Measurements from ENCODE around the gene DUSP18. TPM values are rescaled to one million over a fixed set of nuclear protein-coding genes. Genes with fewer than 3 reads are reported as not detected.

The DUSP18 gene
- total and polyA plus RNA-seq, 2 experiments from 2014 or later: 6.8 to 11.0 TPM

DNA sequence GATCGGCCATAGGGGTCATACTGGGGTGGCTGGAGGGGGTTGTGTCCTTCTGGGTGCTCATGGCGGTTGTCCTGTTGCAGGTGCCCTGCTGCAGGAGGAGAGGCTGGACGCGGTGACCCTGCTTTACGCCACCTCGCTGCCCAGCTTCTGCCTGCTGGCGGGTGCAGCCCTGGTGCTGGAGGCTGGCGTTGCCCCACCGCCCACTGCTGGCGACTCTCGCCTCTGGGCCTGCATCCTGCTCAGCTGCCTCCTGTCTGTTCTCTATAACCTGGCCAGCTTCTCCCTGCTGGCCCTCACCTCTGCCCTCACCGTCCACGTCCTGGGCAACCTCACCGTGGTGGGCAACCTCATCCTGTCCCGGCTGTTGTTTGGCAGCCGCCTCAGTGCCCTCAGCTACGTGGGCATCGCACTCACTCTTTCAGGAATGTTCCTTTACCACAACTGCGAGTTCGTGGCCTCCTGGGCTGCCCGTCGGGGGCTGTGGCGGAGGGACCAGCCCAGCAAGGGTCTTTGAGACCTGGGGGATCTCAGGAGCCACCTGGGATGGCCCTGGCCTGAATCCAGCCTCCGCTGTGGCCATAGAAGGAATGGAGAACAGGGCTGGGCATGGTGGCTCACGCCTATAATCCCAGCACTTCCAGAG is 21.0 kb downstream of the DUSP18 start:
- DNase-seq (ENCODE audit: low read depth in 1 of 2, low spot score in 1 of 2): no peak
- H3K4me1 ChIP-seq (ENCODE audit: low read depth): no peaks in the 10 kb centered on the region
- no peak overlapping the region for H3K27ac ChIP-seq
- no peak overlapping the region for H3K4me3 ChIP-seq
- no peaks in the 10 kb centered on the region for H3K9me3 ChIP-seq (ENCODE audit: low read depth)
- no peaks in the 10 kb centered on the region for H3K36me3 ChIP-seq
- TF ChIP-seq, protein P1, sequence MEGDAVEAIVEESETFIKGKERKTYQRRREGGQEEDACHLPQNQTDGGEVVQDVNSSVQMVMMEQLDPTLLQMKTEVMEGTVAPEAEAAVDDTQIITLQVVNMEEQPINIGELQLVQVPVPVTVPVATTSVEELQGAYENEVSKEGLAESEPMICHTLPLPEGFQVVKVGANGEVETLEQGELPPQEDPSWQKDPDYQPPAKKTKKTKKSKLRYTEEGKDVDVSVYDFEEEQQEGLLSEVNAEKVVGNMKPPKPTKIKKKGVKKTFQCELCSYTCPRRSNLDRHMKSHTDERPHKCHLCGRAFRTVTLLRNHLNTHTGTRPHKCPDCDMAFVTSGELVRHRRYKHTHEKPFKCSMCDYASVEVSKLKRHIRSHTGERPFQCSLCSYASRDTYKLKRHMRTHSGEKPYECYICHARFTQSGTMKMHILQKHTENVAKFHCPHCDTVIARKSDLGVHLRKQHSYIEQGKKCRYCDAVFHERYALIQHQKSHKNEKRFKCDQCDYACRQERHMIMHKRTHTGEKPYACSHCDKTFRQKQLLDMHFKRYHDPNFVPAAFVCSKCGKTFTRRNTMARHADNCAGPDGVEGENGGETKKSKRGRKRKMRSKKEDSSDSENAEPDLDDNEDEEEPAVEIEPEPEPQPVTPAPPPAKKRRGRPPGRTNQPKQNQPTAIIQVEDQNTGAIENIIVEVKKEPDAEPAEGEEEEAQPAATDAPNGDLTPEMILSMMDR (IDR thresholded peaks at IDR 0.05; ENCODE audit: low read depth, low read length): no peak
- H3K27me3 ChIP-seq: no peaks in the 10 kb centered on the region

DNA sequence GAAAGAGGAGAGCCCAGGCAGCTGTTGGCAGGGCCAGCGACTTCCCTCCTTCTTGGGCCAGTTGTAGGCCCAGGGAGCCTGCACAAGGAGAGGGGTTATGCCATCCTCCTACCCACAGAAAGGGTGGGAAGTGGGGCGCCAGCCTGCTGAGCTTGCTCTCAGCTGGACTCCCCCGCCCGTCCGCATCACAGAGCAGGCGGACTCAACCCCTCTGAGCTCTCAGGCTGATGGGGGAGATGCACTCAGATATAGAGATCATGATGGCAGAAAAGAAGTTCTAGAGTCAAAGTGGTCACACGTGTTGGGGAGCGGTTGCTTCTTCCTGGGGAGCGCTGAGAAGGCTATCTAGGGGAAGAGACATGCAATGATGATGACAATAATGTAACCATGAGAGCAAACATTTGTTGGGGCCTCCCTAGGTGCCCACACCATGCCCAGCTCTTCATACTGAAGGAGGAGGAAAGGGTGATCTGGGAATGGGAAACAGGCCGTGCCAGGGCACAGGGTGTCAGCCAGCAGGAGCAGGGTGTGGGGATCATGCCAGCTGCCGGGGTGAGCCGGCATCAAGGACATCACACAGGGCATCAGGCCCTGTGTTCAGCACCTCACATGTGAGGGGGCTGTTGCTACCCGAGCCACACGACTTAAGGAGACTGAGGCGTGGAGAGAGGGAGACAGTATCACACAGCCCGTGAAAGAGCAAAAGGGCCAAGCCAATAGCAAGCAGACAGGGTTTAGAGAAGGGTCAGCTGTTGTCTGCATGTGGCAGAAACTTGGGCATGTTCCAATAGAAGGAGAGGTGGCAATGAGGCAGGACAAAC is 24.4 kb downstream of the DUSP18 start:
- Histone ChIP-seq H3K36me3 (no peaks in the 10 kb centered on the region), H3K27me3 (no peaks in the 10 kb centered on the region), H3K4me3 (no peak overlapping the region), H3K4me1 (ENCODE audit: low read depth) (peaks cover 10% of the 10 kb centered on the region), H3K27ac (no peak overlapping the region), H3K9me3 (ENCODE audit: low read depth) (no peaks in the 10 kb centered on the region)
- TF ChIP-seq, protein P1 (IDR thresholded peaks at IDR 0.05; ENCODE audit: low read depth, low read length): no peak
- DNase-seq (ENCODE audit: low read depth in 1 of 2, low spot score in 1 of 2): no peak

DNA sequence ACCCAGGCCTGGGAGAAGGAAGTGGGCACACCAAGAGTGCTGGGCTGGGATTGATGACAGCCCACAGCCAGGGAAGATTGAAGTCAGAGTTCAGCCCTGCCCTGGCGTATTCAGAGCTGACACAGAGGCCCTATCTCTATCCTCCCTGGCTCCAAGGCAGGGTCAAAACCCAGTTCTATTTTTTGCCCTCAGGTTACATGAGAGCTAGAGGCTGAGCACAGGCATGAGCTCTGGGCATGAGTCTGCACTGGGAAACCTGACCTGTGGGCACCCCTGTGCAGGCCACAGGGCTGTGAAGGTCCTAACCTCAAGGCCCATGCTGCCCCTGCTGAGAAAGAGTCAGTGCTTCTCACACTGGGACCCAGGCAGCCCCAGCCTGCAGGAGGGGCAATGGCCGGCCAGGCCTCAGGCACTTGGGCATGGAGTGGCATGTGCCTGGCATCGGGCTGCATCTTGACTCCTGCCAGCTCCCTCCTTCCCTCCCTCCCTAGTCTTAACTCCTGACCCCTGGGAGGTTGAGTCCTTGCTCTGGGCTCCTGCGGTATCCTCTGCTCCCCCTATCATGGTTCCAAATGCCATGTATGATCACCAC is 26.7 kb downstream of the DUSP18 start:
- H3K27me3 ChIP-seq: no peaks in the 10 kb centered on the region
- peak in 1 of 2 donors; percentile 25 for DNase-seq (ENCODE audit: low read depth in 1 of 2, low spot score in 1 of 2)
- H3K4me1 ChIP-seq (ENCODE audit: low read depth): peaks cover 10% of the 10 kb centered on the region
- TF ChIP-seq, protein P1 (IDR thresholded peaks at IDR 0.05; ENCODE audit: low read depth, low read length): no peak
- H3K4me3 ChIP-seq: no peak overlapping the region
- no peaks in the 10 kb centered on the region for H3K9me3 ChIP-seq (ENCODE audit: low read depth)
- H3K36me3 ChIP-seq: no peaks in the 10 kb centered on the region
- H3K27ac ChIP-seq: peak overlapping the region; percentile 1

DNA sequence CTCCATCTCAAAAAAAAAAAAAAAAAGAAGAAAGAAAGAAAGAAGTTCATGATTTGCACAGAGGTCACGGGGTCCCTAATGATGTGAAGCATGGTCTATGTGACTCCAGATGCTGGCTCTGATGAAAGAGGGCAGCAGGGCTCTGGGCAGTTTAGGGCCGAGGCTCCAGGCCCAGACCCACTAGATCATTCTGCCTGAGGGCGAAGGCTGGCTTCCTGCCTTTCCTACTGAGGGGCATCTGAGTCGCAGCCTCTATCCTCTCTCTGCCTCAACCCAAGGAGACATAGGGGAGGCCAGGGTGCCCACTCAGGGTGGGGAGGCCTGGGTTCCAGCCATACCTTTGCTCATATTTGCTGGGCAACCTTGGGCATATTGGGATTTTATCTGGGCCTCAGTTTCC is 27.3 kb downstream of the DUSP18 start:
- no peak for DNase-seq (ENCODE audit: low read depth in 1 of 2, low spot score in 1 of 2)
- no peaks in the 10 kb centered on the region for H3K36me3 ChIP-seq
- H3K27me3 ChIP-seq: no peaks in the 10 kb centered on the region
- no peak overlapping the region for H3K4me3 ChIP-seq
- TF ChIP-seq, protein P1 (IDR thresholded peaks at IDR 0.05; ENCODE audit: low read depth, low read length): no peak
- H3K9me3 ChIP-seq (ENCODE audit: low read depth): no peaks in the 10 kb centered on the region
- H3K4me1 ChIP-seq (ENCODE audit: low read depth): peaks cover 10% of the 10 kb centered on the region
- H3K27ac ChIP-seq: peak overlapping the region; percentile 1

DNA sequence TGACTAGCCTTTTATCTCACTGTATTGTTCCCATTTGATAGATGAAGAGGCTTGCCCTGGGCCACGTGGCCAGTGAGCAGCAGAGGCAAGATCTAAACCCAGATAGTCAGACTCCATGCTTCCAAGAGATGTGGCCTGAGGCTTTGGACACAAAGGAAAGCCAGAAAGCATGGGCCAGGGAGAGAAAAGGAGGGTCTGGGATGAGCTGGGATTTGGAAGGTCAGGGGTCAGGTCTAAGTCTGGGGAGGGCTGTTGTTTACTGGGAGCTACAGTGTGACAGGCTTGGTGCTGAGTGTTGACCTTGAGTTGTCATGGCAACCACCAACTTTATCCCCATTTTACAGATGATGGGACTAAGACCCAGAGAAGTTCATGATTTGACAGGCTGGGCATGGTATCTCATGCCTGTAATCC is 30.0 kb downstream of the DUSP18 start:
- Histone ChIP-seq H3K27ac (no peak overlapping the region), H3K36me3 (no peaks in the 10 kb centered on the region), H3K9me3 (ENCODE audit: low read depth) (no peaks in the 10 kb centered on the region), H3K4me3 (no peak overlapping the region), H3K4me1 (ENCODE audit: low read depth) (peaks cover 10% of the 10 kb centered on the region), H3K27me3 (no peaks in the 10 kb centered on the region)
- no peak for DNase-seq (ENCODE audit: low read depth in 1 of 2, low spot score in 1 of 2)
- TF ChIP-seq, protein P1 (IDR thresholded peaks at IDR 0.05; ENCODE audit: low read depth, low read length): no peak

All from cardiac muscle cell (in vitro differentiated cells and primary cell).